ENCODE data around the gene HRH4. TPM values are rescaled to one million over a fixed set of nuclear protein-coding genes. Genes with fewer than 3 reads are reported as not detected.

Gene HRH4
- total and polyA plus RNA-seq, 9 donors = 0.06 to 0.08 TPM; not detected in 7

DNA sequence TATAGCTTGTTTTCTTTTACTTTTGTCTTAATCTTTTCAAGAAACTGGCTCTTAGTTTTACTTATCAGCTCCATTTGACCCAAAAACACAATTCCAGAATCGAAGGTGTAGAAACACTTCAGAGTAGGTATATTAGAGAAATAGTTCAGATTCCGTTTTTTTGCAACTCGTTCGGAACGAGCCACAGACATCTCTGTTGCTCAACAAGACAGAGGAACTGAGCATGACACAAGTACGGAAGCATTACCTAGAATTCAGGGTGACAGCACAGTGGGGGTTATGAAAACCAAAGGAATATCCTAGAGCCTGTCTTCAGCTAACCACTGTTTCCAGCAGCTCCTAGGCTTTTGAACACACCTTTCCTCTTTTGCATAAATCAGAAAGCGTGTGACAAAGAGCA, 5.0 kb downstream of the HRH4 start:
- H3K4me1 ChIP-seq (ENCODE audit: insufficient read depth) = no peaks in the 10 kb centered on the region
- DNase-seq = no peak
- H3K9me3 ChIP-seq = no peaks in the 10 kb centered on the region
- intact Hi-C loops (cut with DNase I) = no loop called here
- 82 to 85% (median 84%) methylated on average over 7 of the region's 7 CpGs for WGBS, 3 donors
- no peaks in the 10 kb centered on the region for H3K36me3 ChIP-seq
- H3K4me3 ChIP-seq = no peak overlapping the region
- H3K27ac ChIP-seq = no peak overlapping the region
- no peaks in the 10 kb centered on the region for H3K27me3 ChIP-seq
- no peak for TF ChIP-seq POLR2A (IDR thresholded peaks at IDR 0.05)
- no peak for TF ChIP-seq EP300 (IDR thresholded peaks at IDR 0.05)

DNA sequence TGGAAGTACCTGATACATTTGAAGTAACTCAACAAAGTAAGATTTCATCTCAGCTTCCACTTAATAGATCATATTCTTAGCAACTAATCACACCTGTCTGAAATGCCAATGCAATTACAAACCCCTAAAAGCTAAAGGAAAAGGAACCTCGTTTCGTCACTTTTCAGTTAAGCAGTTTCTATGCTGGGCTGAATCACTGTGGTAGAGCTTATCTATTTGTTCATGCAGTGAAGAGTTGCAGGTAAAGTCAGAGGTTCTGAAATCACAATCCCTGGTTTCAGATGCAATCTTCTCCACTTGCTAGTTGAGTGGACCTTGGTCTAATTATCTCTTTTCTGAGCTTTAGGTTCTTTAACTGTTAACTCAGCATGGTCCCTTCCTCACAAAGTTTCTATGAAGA, 6.3 kb downstream of the HRH4 start:
- WGBS, 3 donors = 83 to 94% (median 90%) methylated on average over 2 of the region's 2 CpGs
- TF ChIP-seq, protein P1, sequence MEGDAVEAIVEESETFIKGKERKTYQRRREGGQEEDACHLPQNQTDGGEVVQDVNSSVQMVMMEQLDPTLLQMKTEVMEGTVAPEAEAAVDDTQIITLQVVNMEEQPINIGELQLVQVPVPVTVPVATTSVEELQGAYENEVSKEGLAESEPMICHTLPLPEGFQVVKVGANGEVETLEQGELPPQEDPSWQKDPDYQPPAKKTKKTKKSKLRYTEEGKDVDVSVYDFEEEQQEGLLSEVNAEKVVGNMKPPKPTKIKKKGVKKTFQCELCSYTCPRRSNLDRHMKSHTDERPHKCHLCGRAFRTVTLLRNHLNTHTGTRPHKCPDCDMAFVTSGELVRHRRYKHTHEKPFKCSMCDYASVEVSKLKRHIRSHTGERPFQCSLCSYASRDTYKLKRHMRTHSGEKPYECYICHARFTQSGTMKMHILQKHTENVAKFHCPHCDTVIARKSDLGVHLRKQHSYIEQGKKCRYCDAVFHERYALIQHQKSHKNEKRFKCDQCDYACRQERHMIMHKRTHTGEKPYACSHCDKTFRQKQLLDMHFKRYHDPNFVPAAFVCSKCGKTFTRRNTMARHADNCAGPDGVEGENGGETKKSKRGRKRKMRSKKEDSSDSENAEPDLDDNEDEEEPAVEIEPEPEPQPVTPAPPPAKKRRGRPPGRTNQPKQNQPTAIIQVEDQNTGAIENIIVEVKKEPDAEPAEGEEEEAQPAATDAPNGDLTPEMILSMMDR (IDR thresholded peaks at IDR 0.05) = no peak
- TF ChIP-seq EP300 (IDR thresholded peaks at IDR 0.05) = no peak
- TF ChIP-seq POLR2A (IDR thresholded peaks at IDR 0.05) = no peak
- H3K27ac ChIP-seq = no peak overlapping the region
- no peaks in the 10 kb centered on the region for H3K9me3 ChIP-seq
- no peaks in the 10 kb centered on the region for H3K4me1 ChIP-seq (ENCODE audit: insufficient read depth)
- intact Hi-C loops (cut with DNase I) = no loop called here
- no peaks in the 10 kb centered on the region for H3K36me3 ChIP-seq
- no peaks in the 10 kb centered on the region for H3K27me3 ChIP-seq
- no peak for DNase-seq
- H3K4me3 ChIP-seq = no peak overlapping the region

DNA sequence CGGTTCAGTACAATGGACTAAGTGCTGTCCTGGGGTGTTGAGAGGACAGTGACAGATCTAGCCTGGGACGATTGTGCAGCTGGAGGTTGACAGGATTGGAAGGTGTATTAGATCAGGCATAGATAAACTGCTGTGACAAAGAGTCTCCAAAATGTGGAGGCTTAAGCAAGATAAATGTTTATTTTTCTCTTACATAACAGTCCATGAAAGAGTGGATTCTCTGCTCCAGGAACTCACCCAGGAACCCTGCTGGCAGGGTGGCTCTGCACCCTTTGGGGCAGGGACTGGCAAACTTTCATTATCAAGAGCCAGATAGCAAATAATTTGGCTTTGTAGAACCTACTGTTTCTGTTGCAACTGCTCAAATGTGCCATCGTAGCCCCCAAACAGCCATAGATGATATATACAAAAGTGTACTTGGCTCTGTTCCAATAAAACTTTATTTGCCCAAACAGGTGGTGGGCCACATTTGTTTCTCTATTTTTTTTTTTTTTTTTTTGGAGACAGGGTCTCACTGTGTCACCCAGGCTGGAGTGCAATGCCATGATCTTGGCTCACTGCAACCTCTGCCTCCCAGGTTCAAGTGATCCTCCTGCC, 9.7 kb downstream of the HRH4 start:
- H3K4me3 ChIP-seq = no peak overlapping the region
- DNase-seq = no peak
- no peaks in the 10 kb centered on the region for H3K36me3 ChIP-seq
- 86 to 90% (median 88%) methylated on average over 3 of the region's 3 CpGs for WGBS, 3 donors
- intact Hi-C loops (cut with DNase I) = no loop called here
- no peaks in the 10 kb centered on the region for H3K9me3 ChIP-seq
- H3K27me3 ChIP-seq = no peaks in the 10 kb centered on the region
- H3K4me1 ChIP-seq (ENCODE audit: insufficient read depth) = no peaks in the 10 kb centered on the region
- TF ChIP-seq EP300 (IDR thresholded peaks at IDR 0.05) (no peak), POLR2A (IDR thresholded peaks at IDR 0.05) (no peak)
- TF ChIP-seq, protein P1 (IDR thresholded peaks at IDR 0.05) = no peak
- no peak overlapping the region for H3K27ac ChIP-seq

DNA sequence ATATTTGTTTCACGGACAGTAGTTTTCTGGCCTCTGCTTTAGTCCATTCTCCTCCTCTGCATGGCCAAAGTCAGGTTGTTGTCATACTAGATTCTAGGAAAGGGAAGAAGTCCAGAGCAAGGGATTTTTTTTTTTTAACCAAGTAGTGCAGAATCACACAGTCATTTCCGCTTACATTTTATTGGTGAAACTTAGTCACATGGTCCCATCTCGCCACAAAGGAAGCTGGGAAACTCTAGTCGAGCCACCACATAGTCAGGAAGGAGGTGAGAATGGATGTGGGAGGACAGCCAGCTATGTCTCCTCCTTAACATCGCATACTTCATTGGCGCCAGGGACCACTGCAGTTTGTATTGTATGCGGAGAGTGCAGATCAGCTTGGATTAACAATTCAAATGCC, 10.4 kb downstream of the HRH4 start:
- TF ChIP-seq, protein P1 (IDR thresholded peaks at IDR 0.05) = no peak
- TF ChIP-seq POLR2A (IDR thresholded peaks at IDR 0.05) (no peak), EP300 (IDR thresholded peaks at IDR 0.05) (no peak)
- no peak overlapping the region for H3K27ac ChIP-seq
- no peaks in the 10 kb centered on the region for H3K9me3 ChIP-seq
- no peak overlapping the region for H3K4me3 ChIP-seq
- H3K36me3 ChIP-seq = no peaks in the 10 kb centered on the region
- intact Hi-C loops (cut with DNase I) = no loop called here
- H3K4me1 ChIP-seq (ENCODE audit: insufficient read depth) = no peaks in the 10 kb centered on the region
- DNase-seq = no peak
- H3K27me3 ChIP-seq = no peaks in the 10 kb centered on the region
- 88 to 92% (median 89%) methylated on average over 7 of the region's 7 CpGs for WGBS, 3 donors

DNA sequence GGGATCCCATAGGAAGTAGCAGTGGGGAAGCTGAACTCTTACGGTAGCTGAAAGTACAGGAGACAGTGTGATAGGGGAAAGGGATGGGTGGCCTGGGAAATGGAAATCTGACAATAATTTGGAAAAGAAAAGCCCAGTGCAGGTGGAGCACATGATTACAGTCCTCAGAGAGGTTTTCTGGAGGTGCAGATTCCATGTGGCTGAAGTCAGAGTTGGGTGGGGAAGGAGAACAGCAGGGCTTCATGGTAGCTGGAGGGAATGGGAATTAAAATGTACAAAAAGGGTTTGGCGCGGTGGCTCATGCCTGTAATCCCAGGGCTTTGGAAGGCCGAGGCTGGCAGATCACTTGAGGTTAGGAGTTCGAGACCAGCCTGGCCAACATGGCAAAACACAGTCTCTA, 12.2 kb downstream of the HRH4 start:
- H3K4me3 ChIP-seq = no peak overlapping the region
- H3K9me3 ChIP-seq = no peaks in the 10 kb centered on the region
- no peaks in the 10 kb centered on the region for H3K4me1 ChIP-seq (ENCODE audit: insufficient read depth)
- H3K27ac ChIP-seq = no peak overlapping the region
- WGBS, 3 donors = 93 to 95% (median 94%) methylated on average over 5 of the region's 5 CpGs
- TF ChIP-seq EP300 (IDR thresholded peaks at IDR 0.05) (no peak), POLR2A (IDR thresholded peaks at IDR 0.05) (no peak)
- TF ChIP-seq, protein P1 (IDR thresholded peaks at IDR 0.05) = no peak
- no peak for DNase-seq
- intact Hi-C loops (cut with DNase I) = no loop called here
- H3K36me3 ChIP-seq = no peaks in the 10 kb centered on the region
- no peaks in the 10 kb centered on the region for H3K27me3 ChIP-seq

Data from ovary (tissue), 9 donors.